AG09309 (cell line): ENCODE data around the gene FEV.

Experiments
- DNase-seq: peaks from one replicate; pipeline ENCODE4 v3.0.0-alpha.2; 2010; ENCODE audit warnings: low read depth
- H3K4me3 ChIP-seq: 2 replicates; pipeline ENCODE4 v1.5.1; 2011; ENCODE audit warnings: mild to moderate bottlenecking, low read depth, low read length, moderate library complexity; ENCODE audit not compliant: control insufficient read depth
- TF ChIP-seq, protein P1 (sequence below): IDR thresholded peaks from 2 replicates; pipeline ENCODE4 v1.5.1; 2011; ENCODE audit warnings: mild to moderate bottlenecking, low read depth, low read length, inconsistent platforms; ENCODE audit not compliant: insufficient read depth, control insufficient read depth; ENCODE audit errors: missing control alignments

FEV gene

DNA sequence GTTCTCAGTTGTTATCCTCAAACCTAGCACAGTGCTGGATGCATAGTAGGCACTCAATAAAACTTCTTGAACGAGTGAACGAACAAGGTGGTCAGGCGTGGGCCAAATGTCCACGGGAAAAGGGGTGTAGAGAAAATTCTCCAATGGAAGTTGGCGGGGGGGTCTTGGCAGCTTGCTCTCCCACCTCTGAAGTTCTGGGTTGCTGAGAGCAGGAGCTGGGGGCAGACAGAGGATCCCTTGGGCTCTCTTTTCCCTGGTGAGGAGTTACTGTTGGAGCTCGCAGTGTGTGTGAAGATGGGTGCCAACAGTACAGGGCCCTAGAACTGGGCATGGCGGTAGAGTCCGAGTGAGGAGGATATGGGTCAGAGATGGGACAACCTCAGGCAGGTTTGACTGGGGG is 10.6 kb upstream of the FEV start:
- H3K4me3 ChIP-seq, result no peak overlapping the region
- TF ChIP-seq, protein P1, sequence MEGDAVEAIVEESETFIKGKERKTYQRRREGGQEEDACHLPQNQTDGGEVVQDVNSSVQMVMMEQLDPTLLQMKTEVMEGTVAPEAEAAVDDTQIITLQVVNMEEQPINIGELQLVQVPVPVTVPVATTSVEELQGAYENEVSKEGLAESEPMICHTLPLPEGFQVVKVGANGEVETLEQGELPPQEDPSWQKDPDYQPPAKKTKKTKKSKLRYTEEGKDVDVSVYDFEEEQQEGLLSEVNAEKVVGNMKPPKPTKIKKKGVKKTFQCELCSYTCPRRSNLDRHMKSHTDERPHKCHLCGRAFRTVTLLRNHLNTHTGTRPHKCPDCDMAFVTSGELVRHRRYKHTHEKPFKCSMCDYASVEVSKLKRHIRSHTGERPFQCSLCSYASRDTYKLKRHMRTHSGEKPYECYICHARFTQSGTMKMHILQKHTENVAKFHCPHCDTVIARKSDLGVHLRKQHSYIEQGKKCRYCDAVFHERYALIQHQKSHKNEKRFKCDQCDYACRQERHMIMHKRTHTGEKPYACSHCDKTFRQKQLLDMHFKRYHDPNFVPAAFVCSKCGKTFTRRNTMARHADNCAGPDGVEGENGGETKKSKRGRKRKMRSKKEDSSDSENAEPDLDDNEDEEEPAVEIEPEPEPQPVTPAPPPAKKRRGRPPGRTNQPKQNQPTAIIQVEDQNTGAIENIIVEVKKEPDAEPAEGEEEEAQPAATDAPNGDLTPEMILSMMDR, result no peak

DNA sequence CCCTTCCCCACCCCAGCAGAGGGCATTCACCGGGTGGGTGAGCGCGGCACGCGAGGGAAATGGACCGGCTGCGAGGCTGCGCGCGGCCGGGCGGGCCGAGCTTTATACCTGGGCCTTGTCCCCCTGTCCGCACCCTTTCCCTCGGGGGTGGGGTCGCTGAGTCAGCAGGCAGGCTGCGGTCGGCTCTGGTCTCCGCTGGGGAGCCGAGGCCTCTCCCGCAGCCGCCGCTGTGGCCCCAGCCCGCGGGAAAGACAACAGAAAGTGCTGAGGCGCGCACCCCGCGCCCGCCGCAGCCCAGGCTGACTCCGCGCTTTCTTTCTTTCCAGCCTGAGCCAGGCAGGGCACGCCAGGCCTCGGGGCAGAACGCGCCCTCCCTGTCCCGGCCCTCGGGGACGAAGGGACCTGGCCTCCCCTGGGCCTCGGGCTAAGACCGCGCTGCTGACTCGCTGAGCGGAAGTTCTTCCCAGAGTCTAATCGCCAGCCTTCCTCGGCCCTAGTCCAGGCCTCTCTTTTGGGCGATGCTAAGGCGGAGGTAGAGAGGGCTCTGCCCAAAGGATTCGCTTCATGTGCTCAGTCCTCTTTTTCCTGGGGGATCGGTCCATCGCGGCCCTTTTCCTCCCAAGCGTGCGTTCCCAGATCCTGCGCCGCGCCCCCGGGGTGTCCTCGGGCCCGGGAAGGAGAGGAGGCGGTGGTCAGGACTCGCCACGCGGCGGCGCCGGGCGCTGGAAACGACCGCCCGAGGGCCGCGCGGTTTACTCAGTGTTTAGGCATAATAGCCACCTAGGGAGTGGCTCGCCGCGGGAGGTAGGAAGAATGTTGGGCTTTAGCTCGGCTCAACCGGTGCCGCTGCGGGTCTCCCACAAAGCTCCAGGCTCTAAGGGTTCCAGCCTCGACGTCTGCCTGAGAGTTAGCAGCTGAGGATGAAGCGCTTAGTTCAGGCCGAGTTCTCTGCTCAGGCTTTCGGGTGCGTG is 8.6 kb upstream of the FEV start, which contains the start of gene CRYBA2:
TSS of gene CRYBA2 (minus strand) at position 78 of the 971 bp plus-strand sequence. CDS start 246 bp downstream, outside the sequence.
- DNase-seq, result no peak
- H3K4me3 ChIP-seq, result peak within 1 kb of the TSS; percentile 32
- TF ChIP-seq, protein P1, result peak; percentile 19

More for the DNA sequence above, 10.6 kb upstream of the FEV start:
- DNase-seq, result no peak

DNA sequence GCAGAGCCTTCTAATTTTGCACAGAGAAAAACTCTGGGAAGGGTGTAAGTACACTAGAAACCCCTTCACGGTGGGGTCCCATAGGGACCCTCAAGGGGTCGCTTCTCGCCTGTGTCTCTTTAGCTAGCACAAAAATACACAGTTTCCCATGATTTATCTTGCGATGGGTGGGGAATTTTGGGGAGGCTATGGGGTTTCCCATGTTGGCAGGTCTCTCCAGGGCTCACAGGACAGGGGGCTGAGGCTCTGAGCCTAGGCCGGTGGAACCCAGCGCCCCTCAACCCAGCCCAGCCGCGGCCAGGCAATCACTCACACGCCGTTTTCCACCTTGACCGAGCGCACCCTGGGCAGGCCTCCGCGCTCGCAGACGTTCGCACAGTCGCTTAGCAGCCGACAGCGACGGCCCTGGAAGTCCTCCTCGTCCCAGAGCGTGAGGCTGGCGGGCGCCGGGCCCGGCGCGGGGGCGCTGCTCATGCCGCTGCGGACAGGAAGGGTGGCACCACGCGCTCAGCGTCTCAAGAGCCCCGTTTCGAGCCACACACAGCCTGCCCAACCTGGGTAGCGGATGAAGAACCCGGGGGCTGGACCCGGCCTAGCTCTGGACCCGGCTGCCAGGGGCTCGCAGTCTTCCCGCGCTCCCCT is 7.8 kb upstream of the FEV start:
- peak overlapping the region; percentile 32 for H3K4me3 ChIP-seq
- DNase-seq, result no peak
- TF ChIP-seq, protein P1, result no peak

DNA sequence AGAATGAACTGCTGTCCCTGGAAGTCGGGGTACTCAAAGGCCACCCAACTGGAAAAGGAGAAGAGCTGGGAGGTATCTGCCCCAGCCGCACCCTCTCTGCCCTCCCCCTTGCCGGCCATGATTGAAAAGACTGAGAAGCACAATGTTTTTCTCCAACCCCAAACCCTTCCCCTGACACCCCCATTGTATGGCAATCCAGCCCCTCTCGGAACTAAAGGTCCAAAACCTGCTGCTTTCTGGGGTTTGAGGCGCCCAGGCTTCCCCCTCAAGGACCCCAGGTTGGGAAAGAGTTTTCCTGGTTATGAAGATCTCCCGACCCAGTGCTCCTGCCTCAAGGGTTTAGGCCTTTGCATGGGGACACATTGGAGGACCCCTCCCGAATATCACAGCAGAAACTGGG is 7.2 kb upstream of the FEV start:
- no peak for DNase-seq
- TF ChIP-seq, protein P1, result no peak
- H3K4me3 ChIP-seq, result no peak overlapping the region

DNA sequence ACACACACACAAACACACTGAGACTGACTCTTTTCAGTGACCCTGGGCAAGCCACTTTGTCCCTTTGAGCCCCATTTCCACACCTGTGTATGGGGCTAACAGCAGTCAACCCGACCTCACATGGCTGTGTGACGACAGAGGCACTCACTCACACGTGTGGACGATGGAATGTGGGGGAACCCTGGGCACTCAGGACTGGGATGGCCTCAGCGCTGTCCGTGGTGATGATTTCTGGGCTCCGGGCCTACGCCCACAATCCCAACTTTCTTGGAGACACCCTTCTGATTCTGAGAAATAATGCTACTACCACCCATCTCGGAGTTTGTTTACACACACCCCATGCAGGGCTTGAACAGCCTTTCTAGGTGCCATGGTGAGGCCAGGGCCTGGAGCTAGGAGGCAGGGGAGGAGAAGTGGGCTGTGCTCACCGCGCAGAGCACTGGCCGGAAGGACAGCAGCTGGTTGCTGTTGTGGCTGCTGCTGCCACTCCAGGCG is 6.7 kb upstream of the FEV start:
- TF ChIP-seq, protein P1, result no peak
- no peak overlapping the region for H3K4me3 ChIP-seq
- DNase-seq, result no peak

DNA sequence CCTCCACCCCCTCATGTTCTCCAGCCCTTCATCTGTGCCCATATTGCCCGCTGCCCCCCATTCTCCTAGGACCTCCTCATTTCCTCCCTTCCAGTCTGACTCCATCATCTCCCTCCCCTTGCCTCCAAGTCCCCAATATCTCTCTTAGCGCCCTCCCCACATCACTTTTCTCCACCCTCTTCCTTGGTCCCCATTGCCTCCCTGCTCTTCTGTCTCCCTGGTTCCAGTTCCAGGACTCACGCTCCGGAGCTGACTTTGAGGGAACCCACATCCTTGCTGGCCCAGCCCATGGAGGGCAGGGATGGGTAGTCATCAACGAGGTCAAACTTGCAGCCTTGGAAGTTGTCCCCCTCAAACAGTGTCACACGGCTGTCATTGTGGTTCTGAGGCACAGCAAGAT is 5.6 kb upstream of the FEV start:
- TF ChIP-seq, protein P1, result no peak
- no peak overlapping the region for H3K4me3 ChIP-seq
- DNase-seq, result no peak
